Measurements from ENCODE around the gene CETN3.

Gene CETN3

GRCh38 chr5:90342576-90342975, 67.0 kb downstream of the CETN3 start:
- TF ChIP-seq CTCF (IDR thresholded peaks at IDR 0.05; ENCODE audit: low read depth, low read length, missing control alignments) = no peak
- H3K4me3 ChIP-seq (ENCODE audit: low read depth, low read length) = no peak overlapping the region
- no peak for DNase-seq (ENCODE audit: low read depth)

Measured in GM12864 (cell line).